Melanocyte of skin (primary cell): ENCODE measurements around the gene PCCA. TPM values are rescaled to one million over a fixed set of nuclear protein-coding genes. Genes with fewer than 3 reads are reported as not detected.

Experiments
- small RNA-seq, 2 donors: library from RNA; depleted of rRNA; stranded (forward); fragments of <200 nt; gene quantifications; one replicate each; pipeline ENCODE3, GENCODE V24; 2012
- total RNA-seq, 2 donors: library from RNA; depleted of rRNA; stranded (reverse); fragments of >200 nt; gene quantifications; 2 replicates each; pipeline ENCODE4 v1.2.3, GENCODE V29; 2012

The PCCA gene, protein sequence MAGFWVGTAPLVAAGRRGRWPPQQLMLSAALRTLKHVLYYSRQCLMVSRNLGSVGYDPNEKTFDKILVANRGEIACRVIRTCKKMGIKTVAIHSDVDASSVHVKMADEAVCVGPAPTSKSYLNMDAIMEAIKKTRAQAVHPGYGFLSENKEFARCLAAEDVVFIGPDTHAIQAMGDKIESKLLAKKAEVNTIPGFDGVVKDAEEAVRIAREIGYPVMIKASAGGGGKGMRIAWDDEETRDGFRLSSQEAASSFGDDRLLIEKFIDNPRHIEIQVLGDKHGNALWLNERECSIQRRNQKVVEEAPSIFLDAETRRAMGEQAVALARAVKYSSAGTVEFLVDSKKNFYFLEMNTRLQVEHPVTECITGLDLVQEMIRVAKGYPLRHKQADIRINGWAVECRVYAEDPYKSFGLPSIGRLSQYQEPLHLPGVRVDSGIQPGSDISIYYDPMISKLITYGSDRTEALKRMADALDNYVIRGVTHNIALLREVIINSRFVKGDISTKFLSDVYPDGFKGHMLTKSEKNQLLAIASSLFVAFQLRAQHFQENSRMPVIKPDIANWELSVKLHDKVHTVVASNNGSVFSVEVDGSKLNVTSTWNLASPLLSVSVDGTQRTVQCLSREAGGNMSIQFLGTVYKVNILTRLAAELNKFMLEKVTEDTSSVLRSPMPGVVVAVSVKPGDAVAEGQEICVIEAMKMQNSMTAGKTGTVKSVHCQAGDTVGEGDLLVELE
- total RNA-seq, result 10 to 100 TPM; 15.3 to 15.5 TPM

DNA sequence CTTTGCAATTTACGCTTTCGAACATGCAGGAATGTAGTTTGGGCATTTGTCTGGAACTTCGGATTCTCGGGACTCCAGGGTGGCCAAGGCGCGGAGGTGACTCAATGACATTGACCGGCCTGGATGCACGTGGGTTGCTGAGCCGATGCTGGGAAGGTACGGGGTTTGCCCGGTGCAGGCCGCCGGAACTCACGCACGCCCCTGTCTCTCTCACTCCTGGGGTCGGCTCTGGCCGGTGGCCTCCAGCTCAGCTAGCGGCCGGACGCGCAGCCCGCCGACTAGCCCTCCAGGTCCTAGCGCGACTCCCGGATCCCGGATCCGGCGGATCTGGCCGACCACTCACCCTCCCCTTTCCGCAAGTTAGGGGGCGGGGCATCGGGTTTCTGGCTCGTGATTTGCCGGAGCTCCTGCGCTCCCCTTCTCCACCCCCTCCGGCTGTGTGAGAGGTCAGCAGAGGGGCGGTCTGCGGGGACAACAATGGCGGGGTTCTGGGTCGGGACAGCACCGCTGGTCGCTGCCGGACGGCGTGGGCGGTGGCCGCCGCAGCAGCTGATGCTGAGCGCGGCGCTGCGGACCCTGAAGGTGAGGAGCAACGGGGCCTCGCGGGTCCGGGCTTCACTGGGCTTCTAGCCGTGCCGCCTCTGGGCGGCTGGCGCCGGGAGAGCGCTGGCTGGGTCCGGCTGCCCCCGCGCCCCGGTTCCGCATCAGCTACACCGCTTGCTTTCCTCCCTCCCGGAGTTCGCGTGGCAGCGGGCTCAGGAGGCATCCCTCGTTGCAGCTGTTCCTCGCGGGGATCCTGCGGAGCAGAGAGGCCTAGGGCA, at the start of gene PCCA:
Gene PCCA, plus strand, starts transcription at position 450 of the 821 bp plus-strand sequence. Its CDS starts 28 bp downstream, at position 478.

Small RNAs within 50 kb of the gene (small RNA-seq; reads per million reads assigned to genes)
- gene AL356575.1, result 0 reads per million in 2 donors

Other genes starting within 250 kb of the PCCA start
- gene ZIC5, start 117.3 kb upstream of the PCCA start, total RNA-seq, result not detected
- not detected for gene ZIC2, start 107.3 kb upstream of the PCCA start, total RNA-seq